Measurements from ENCODE around the gene IGFBP3.

The IGFBP3 gene

DNA sequence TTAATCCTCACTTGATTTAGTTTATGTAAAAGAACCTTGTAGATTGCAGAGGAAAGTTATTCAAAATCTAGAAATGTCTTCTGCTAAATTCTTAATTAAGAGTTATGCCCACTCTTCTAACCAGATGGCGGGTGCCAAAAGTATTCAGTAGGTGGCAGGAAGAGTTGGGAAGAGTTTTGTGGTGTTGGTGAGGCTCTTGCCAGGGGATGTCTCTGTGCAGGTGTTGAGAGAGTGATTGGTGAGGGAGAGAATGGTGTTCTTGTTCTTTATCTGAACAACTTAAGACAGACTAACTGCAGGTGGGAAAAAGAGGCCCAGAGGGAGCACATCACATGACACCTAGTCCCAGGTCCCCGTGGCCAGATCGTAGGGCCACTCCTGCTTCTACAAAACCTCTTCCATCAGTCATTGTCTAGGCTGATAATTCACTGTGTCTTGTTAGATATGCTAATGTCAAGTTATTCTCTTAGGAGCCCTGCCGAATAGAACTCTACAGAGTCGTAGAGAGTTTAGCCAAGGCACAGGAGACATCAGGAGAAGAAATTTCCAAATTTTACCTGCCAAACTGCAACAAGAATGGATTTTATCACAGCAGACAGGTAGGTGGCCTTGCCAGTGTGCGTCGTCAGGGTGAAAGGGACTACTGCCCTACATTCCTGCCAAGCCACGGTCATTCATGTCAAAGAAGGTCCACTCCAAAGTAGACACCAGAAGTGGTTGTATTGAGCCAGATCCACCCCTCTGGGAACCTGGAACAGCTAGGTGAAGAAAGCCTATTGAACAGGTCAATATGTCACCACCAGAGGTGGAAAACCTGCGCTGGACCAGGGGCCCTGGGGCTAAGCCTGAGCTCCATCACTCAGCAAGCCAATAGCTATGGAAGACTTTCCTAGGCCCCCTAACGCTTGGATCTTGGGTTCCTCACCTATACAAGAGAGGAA lies 29.3 kb downstream of the IGFBP3 start:
- DNase-seq = no peak

DNA sequence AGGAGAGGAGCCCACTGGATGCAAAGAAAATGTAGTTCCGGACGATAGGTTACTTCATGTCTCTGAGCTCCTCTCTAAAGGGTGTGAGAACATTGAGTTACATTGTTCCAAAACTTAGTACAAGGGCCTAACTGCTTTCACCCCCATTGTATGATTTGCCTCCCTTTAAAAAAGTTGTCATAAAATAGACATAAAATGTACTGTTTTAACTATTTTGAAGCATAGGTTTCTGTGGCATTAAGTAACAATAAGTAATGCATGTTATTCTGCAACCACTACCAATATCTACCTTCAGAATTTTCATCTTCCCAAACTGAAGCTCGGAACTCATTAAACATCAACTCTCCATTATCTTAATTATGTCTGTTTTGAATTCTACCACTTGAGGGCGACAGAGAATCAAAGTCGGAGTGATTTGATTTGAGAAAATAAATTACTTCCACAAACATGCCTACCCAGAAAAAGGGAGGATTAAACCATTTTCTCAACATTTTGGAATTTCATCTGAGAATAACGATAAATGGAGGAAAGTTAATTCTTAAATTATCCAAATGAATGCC lies 30.1 kb downstream of the IGFBP3 start:
- DNase-seq = peak; percentile 61

DNA sequence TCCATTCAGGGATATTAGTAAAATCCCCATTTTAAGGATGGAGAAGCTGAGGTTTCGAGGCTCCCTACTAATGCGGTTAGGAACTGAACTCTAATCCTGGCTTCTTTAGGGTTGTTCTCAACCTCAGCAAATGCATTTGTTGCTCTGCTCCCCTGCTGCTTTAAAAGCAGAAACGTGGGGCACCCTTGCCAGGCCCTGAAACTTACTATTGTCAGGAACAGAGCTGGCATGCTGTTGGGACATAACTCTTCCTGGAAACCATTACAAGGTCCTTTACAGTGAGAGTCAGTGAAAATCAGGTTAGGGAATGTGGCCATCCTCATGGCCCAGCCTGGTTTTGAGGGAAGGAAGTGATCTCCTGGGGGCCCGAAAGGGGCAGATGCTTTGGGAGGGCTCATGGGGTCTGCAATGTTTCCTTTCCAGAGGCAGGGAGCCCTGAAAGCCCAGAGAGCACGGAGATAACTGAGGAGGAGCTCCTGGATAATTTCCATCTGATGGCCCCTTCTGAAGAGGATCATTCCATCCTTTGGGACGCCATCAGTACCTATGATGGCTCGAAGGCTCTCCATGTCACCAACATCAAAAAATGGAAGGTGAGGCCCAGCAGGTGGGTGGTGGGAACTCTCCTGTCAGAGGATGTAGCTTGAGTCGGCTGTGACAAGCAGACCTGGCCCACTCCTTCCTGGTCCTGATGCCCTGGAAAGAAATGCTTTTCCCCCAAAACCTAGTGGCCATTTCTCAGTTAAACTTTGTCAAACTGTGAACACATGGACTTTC lies 30.8 kb downstream of the IGFBP3 start:
- DNase-seq = no peak

DNA sequence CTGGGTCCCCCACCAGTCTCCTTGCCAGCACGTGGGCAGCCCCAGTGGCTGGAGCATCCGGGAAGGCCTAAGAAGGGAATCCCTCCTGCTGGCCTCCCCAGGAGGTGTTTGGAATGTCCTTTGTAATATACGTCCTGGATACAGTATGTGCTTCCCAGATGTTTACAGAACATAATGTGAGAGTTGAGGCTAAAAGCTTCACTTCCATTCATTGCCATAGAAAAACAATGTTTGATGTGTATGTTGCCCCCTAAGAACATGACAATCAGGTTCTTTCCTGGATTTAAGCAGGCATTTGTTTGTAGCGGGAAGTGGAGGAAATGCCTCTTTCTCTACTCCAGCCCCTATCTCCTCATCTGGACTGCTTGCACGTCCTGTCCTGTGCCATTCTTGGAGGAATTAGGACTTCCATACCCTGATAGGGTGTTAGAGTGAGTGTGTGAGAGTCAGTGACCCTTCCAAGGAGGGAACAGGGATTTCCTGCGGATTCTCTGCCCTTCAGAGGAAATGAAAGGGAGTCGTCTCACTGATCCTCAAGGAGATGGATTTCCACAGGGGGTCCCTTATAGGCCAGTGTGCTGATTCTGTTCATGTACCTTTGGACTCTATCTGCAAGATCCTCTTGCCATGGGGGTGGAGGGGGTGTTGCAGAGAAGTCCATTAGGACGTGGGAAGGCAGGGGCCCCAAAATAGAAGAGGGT lies 31.6 kb downstream of the IGFBP3 start:
- no peak for DNase-seq

DNA sequence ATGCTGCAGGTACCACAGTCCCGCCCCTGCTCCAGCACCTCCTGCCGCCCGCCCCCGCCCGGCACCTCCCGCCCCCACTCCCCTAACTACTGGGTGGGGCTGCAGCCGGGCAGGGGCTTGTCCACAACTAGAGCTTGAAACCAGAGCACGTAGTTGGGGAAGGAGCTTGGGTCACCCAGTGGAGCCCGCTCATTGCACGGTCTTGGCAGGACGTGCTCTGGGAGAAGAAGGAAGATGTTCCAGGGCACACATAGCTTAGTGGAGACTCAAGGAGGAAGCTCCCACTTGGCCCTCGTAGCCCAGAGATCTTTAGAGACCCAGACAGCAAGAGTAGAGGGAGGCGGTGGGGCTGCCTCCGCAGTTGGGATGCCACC lies 32.1 kb downstream of the IGFBP3 start:
- DNase-seq = no peak

DNA sequence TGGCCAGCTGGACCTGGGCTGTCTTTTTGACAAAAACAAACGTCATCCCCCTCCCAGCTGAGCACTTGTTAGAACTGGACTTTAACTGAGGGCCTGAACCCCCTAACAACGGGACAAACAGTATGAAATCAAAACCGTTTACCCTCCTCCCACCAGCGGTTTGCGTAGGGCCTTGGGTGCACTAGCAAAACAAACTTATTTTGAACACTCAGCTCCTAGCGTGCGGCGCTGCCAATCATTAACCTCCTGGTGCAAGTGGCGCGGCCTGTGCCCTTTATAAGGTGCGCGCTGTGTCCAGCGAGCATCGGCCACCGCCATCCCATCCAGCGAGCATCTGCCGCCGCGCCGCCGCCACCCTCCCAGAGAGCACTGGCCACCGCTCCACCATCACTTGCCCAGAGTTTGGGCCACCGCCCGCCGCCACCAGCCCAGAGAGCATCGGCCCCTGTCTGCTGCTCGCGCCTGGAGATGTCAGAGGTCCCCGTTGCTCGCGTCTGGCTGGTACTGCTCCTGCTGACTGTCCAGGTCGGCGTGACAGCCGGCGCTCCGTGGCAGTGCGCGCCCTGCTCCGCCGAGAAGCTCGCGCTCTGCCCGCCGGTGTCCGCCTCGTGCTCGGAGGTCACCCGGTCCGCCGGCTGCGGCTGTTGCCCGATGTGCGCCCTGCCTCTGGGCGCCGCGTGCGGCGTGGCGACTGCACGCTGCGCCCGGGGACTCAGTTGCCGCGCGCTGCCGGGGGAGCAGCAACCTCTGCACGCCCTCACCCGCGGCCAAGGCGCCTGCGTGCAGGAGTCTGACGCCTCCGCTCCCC lies 32.7 kb downstream of the IGFBP3 start, which contains the start of gene IGFBP1:
TSS of gene IGFBP1 (plus strand) at position 304 of the 808 bp plus-strand sequence. CDS start at position 469, 165 bp downstream.
- DNase-seq = peak; percentile 22

DNA sequence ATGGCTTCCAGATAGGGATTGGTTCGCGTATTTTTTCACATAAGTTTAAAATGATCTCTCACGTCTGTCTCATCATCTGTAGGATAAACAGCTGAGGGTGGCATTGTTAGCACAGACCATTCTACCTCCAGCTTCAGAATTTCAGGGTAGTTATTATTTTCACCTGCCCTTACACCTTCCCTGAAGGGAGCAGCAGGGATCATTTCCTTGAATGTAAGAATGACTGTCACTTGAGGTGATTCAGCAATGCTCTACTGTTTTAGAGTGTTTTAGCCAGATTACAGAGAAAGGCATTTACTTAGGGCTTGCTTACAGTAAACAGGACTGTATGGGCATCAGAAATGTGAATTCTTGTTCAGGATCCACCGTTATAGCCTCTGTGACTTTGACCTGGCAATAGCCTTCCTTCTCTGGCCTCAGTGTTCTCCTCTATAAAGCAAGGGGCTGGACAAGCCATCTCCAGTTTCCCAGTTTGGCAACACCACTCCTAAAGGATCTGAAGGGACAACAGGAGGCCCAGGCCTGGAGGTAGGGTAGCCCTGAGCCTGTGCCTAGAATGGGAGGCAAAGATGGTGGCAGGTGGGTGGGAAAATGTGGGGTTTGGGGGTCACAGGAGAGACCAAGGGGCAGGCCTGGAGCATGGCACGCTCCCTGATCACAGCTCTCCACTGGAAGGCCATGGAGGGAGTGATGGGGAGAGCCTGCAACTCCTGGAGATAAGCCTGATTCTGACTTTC lies 34.0 kb downstream of the IGFBP3 start:
- no peak for DNase-seq

DNA sequence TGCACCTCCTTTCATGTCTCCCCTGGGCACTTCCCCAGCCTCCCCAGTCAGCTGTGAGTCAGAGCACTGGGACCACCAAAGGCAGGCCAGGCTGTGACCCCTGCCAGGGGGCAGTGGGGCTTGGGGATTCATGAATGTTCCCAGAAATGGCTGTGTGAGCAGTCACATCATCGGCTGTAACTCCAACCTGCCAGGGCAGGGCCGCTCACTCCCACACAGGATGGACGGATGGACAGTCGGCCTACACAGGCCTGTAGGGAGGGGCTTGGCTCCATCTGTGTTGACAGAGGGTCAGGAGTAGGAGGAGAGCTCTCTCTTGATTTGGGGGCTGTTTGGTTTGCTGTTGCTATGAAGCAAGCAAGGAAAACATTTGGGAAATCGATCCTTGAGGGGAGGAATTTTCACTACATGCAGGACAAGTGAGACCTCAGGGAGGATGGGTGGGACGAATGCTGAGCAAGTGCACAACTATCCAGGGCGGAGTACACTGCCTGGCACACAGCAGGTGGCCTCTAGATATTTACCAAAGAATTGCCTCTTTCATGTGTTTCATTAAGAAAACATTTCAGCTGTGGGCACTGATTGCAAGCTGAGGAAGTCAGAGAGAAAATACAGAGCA lies 35.7 kb downstream of the IGFBP3 start:
- no peak for DNase-seq

DNA sequence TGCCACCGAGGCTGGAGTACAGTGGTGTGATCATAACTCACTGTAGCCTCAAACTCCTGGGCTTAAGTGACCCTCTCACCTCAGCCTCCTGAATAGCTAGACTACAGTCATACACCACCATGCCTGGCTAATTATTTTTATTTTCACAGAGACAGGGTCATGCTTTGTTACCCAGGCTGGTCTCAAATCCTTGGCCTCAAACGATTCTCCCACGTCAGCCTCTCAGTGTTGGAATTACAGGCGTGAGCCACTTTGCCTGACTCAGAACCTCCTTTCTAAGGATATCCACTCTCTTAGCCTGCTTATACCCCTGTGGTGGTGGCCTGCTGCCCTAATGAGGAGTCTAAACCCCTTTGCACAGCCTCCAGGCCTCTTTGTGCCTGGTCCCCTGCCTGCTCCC lies 36.9 kb downstream of the IGFBP3 start:
- no peak for DNase-seq

DNA sequence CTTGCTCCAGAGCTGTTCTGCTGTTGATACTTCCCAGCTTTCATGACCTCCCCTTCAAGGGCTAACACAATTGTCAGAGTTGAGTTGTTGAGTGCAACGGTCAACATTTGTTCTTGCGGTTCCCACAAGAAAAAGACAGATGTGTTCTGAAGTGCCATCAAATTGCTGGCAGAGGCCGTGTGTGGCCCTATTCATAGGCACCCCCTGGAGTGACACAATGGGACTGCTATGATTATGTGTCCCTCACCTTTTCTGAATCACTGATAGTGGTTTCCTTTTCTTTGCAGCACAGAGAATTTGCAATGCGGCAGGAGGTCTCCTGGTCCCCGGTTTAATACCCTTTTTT lies 38.6 kb downstream of the IGFBP3 start:
- no peak for DNase-seq

DNA sequence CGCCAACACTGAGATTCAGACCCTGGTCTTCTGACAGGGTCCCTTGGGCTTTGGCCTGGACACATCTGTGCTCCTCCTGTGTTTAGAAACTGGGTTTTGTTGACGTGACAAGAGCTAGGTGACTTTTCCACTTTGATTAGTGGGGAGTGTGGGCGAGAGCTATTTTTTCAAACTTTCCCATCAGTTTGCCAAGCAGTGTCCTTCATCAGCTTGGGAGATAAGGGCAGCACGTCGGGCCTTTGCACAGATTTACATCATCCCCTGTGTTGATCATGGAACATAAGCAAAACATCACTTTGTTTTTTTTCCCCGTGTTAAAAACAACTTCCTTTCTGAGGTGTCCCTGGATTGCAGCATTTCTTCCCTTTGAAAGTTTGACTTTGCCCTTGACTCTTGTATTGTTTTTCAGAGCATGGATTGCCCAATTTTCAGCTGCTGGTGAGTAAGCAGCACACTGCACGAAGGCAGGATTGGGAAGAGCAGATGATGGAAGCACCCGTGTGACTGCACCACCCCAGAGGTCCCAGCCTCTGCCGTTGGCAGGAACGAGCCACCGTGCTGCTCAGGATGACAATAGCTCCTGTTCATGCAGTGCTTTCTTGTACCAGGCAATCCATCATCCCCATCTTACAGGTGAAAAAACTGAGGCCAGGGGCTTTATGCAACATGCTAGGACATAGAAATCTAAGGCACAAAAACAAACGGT lies 39.2 kb downstream of the IGFBP3 start:
- DNase-seq = no peak

DNA sequence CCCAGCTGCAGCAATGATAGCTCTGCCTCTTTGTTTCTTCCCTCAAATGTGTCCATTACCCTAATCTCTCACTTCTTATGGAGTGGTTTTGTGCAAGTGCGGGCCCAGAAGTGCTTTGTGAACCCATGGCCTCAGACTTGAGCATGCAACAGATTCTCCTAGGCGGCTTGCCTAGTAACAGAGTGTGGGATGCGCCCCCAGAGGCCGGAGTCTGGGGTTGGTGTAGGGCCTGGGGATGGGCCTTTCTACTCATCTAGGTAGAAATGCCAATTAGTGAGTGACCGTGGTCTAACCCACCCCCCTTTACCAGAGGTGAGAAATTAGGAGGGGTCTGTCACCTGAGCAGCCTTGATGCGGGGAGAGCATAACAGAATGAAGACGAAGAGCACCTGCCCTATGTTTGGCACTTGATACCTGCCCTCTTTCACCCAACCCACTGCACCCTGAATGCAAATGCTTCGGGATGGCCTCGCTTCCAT lies 39.8 kb downstream of the IGFBP3 start:
- DNase-seq = no peak

DNA sequence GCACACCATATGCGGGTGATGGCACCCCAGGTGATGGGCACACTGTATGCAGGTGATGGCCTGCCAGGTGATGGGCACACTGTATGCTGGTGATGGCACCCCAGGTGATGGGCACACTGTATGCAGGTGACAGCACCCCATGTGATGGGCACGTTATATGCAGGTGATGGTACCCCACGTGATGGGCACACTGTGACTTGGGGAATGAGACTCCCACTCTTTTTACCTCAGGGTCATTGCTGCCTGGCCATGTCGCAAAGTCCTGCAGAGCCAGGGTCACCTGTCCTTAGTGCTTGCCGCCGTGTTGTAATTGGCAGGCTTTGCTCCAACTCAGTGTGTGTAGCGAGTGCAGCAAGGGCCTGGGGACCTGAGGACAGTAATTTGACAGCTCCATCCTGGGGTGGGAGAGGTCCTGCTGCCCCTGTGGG lies 40.6 kb downstream of the IGFBP3 start:
- DNase-seq = no peak

DNA sequence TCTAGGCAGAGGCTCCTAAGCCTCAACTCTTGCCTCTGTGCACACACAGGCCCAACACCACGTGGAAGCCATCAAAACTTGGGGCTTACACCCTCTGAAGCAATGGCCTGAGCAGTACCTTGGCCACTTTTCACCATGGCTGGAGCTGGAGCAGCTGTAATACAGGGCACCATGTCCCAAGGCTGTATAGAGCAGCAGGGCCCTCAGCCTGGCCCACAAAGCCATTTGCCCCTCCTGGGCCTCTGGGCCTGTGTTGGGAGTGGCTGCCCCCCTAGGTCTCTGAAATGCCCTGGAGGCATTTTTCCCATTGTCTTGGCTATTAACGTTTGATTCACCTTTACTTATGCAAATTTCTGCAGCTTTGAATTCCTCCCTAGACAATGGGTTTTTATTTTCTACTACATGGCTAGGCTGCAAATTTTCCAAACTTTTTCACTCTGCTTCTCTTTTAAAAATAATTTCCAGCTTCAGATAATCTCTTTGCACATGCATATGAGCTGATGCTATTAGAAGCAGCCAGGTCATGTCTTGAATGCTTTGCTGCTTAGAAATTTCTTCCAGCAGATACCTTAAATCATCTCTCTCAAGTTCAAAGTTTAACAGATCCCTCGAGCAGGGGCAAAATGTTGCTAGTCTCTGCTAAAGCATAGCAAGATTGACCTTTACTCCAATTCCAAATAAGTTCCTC lies 42.5 kb downstream of the IGFBP3 start:
- no peak for DNase-seq

DNA sequence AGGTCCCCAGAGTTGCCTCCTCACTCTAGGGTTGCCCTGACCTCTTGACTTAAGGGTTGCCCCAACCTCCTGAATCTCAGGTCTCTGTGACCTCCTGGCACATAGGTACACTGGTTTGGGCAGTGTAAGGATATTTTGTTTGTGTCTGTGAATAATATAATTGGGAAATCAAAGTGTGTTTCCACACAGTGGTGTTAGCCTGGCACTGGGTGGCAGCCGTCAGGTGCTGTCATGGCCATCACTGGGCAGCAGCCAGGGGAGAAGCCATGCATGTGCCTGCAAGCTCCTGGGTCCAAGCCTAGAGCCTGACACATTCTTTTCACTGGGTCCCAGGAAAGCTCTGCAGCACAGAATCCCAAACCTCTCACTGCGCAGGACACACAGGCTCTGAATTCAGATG lies 44.6 kb downstream of the IGFBP3 start:
- DNase-seq = no peak

DNA sequence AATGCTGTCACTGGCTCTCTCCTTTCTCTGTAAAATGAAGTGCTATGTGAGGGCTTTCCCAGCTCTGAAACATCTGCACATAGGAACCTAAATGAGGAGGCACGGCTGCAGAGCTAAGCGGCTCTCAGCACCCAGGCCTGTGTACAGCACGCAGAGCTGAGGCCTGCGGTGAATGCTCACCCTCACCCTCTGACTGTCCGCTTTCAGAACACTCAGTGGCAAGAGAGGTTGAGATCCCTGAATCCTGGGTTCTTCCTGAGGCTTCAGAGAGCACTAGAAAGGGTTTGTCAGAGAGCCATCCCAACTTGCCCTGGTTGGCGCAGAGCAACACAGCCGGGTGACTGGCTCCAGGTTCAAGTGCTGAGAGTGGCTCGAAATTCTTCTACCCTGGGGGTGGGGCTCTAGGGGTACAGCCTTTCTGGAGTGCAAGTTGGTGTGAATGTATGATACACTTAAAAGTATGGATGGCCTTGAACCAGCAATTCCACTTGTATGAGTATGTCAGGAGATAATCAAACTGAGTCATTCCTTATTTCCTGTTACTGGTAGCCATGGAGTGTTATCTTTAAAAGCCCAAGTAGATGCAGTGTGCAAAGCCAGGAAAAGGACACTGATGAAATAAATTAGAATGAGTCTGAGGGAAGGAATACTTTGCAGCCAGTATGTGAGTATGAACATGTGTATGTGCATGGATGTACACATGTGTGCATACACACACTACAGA lies 46.5 kb downstream of the IGFBP3 start:
- DNase-seq = no peak

DNA sequence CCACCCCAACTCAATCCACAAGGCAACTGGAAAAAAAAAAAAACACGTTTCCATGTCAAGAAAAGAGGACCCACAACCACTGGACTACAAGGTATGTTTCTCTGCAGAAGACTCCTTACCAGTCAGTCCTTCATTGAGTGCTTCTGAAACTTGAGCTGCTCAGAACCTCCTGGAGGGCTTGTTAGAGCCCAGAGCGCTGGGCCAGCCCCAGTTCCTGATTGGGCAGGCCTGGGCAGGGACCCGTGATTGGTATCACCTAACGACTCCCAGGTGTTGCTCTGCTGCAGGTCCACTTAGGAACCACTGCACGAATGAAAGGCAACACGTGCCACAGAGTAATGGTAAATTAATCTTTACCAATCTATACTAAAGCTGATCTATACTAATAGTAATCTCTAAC lies 47.7 kb downstream of the IGFBP3 start:
- no peak for DNase-seq

DNA sequence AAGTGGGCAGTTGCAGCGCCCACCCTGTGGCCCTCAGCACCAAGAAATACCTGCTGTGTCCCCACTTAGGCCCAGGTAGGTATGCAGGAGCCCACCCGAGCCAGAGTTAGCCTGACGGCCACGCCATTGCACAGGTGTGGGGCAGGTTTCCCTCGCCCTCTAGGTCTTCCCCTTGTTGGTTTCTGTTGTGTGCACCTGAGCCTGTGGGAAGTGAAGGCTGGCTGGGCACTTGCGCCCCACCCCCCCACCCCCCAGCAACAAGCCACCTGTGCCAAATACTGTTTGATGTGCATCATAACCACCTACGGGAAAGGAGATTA lies 48.1 kb downstream of the IGFBP3 start, which contains the start of gene CCDC201:
TSS of gene CCDC201 (minus strand) at position 48 of the 320 bp plus-strand sequence. CDS start 75 bp downstream, outside the sequence.
- no peak for DNase-seq

Data from RPMI8226 (cell line).